Mucosa of gallbladder (tissue), 1 donor: ENCODE measurements around the gene LRRC10. TPM values are rescaled to one million over a fixed set of nuclear protein-coding genes. Genes with fewer than 3 reads are reported as not detected.

Experiments used
- DNase-seq: peaks from one replicate; pipeline ENCODE4 v3.0.0-alpha.2; 2020; ENCODE audit warnings: low spot score
- total RNA-seq: library from RNA; stranded (reverse); gene quantifications from one replicate; pipeline ENCODE4 v1.2.1, GENCODE V29; 2021
- donor health status: DM: no; HTN: no; CAD: no.

The LRRC10 gene
- total RNA-seq, result not detected

GRCh38 chr12:69610729-69611128, at the start of gene LRRC10:
Gene LRRC10, minus strand, starts transcription at chr12:69610907. Its CDS starts 69 bp downstream, at chr12:69610838.
- no peak for DNase-seq

DNA sequence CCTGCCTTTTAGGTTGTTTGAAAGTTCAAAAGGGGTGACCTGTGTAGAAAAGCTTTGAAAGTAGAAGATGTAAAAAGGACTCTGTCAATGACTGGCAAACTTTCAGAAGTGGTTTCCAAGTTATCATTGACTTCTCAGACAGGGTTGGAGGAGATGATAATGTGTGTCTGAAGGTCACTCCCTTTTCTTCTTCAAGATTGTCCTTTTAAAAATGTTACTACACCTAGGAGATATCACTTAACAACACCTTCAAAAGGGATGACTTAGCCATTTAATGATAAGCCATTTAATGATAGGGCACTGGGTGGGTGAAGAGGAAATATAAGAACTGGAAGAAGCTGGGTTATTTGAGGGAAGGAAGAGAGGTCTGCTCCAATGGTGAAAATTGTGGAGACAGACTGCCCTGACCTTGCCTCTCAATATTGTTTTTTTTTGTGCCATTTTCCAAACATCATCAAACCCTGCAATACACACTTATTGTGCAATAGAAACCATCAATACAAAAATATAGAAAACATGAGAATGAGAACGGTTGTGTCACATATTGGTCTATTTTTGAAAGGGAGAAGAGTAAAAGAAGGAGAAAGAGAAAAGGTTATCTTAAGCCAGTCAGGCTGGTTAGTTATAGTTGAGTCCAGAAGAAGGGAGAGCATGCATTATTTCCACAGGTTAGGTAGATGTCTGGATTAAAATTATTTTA, 49.6 kb upstream of the LRRC10 start:
- no peak for DNase-seq

- DNase-seq, result no peak
Measured at GRCh38 chr12:69658203-69658602, 47.5 kb upstream of the LRRC10 start.

- no peak for DNase-seq
Measured at GRCh38 chr12:69657376-69658137, 46.9 kb upstream of the LRRC10 start.

GRCh38 chr12:69655616-69656340, 45.1 kb upstream of the LRRC10 start:
- no peak for DNase-seq

GRCh38 chr12:69653703-69654102, 43.0 kb upstream of the LRRC10 start:
- no peak for DNase-seq

- DNase-seq, result no peak
Measured at GRCh38 chr12:69651922-69652321, 41.2 kb upstream of the LRRC10 start.

GRCh38 chr12:69649529-69649928, 38.8 kb upstream of the LRRC10 start:
- DNase-seq, result no peak

DNA sequence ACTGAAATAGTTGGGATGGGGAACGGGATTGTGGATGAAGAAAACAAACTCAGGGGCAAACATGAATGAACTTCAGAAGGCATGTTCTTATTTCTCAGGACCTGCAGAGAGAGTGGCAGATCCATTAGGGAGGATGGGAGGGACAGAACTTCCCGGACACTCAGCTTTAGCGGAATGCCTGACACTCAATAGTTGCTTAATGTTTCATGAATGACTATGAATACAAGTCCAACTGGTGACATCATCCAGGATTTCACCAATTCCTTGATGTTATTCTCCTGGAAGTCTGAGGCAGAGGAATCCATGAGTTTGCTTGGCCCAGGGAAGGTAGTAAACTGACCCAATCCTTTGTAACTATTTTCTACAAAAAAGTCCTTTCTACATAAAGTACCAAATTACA, 37.8 kb upstream of the LRRC10 start:
- DNase-seq, result no peak

GRCh38 chr12:69647178-69647577, 36.5 kb upstream of the LRRC10 start:
- DNase-seq, result no peak

GRCh38 chr12:69645031-69645430, 34.3 kb upstream of the LRRC10 start:
- no peak for DNase-seq

GRCh38 chr12:69644511-69644910, 33.8 kb upstream of the LRRC10 start:
- DNase-seq, result no peak

DNA sequence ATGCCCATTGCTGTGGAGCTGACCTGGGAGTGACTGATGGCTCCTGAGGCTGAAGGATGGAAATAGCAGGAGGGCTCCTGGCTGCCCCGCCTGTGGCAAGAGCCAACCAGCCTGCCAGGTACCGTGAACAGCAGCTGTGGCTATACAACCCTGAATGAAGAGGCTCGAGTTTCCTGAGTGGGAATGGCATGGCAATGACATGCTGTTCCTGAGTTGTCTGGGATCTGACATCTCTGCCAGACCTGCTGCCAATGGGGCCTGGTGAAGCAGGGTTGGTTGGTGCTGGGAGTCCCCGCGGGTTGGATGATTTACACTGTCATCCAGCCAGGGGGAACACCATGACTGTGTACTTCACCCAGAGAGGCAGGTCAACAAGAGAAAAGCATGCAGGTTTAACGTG, 31.8 kb upstream of the LRRC10 start:
- no peak for DNase-seq

GRCh38 chr12:69641546-69641945, 30.8 kb upstream of the LRRC10 start:
- DNase-seq, result no peak

DNA sequence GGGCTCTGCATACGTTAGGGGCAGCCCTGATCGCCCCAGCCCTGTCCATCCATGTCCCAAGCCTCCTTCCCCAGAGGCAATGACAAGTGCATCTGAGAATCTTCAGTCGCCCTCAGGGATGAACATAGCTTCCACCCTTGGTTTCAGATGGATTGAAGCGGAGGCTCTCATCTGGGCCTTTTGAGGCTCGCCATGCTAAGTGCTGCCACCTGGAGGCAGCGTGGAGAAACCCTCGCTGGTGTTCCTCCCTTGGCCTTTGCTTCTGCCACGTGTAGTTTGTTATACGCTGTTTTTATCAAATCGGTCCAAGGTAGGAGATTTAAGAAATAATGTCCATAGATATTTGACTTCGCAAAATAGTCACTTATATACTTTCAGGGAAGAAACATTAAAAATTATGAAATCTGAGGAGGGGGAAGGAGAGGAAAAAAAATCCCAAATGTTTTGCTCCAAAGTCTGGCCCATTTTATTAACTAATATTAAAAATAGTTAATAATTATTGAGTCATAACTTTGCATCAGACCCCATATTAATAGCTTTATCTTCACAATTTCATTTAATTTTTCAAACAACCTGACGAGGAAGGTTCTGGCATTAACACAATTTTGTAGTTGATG, 28.8 kb upstream of the LRRC10 start:
- peak; percentile 59 for DNase-seq

- no peak for DNase-seq
Measured at GRCh38 chr12:69633061-69633460, 22.4 kb upstream of the LRRC10 start.

DNA sequence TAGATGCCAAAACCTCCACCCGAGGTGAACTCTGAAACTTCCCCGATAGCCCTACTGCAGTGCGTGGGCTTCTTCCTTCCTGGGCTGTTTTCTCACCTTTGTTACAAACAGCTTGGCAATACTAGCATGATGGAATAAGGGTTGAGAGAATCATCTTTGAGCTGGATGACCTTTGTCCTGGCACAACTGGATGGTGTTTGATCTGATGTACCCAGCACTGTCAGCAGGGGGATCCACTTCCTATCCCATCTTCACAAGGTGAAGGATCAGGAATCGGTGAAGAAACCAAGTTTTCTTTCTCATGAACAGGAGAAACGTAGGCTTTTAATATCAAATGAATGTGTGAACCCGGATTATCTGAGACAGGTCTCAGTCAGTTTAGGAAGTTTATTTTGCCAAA, 19.5 kb upstream of the LRRC10 start:
- DNase-seq, result no peak

GRCh38 chr12:69627501-69627900, 16.8 kb upstream of the LRRC10 start:
- no peak for DNase-seq

GRCh38 chr12:69623970-69624369, 13.3 kb upstream of the LRRC10 start:
- DNase-seq, result no peak

GRCh38 chr12:69621551-69621950, 10.8 kb upstream of the LRRC10 start:
- no peak for DNase-seq

- no peak for DNase-seq
Measured at GRCh38 chr12:69620921-69621320, 10.2 kb upstream of the LRRC10 start.

GRCh38 chr12:69620077-69620476, 9.4 kb upstream of the LRRC10 start:
- no peak for DNase-seq
